Neuronal stem cell (in vitro differentiated cells): ENCODE results near the gene CKB.

ENCODE experiments used
- DNase-seq: peaks from one replicate; pipeline ENCODE4 v3.0.0-alpha.2; 2013; ENCODE audit warnings: low spot score
- H2AFZ ChIP-seq: one replicate; pipeline ENCODE4 v1.6.1; 2013; ENCODE audit warnings: mild to moderate bottlenecking, low read length, inconsistent platforms
- H2AK5ac ChIP-seq: 2 replicates; pipeline ENCODE4 v1.6.1; 2013; ENCODE audit warnings: low read depth, mild to moderate bottlenecking, inconsistent platforms, low read length, moderate library complexity, mixed read lengths
- H2BK120ac ChIP-seq: 2 replicates; pipeline ENCODE4 v1.6.1; 2013; ENCODE audit warnings: low read depth, mild to moderate bottlenecking, inconsistent platforms, low read length, moderate library complexity, mixed read lengths
- H2BK12ac ChIP-seq: one replicate; pipeline ENCODE4 v1.6.1; 2013; ENCODE audit warnings: low read length, inconsistent platforms
- H2BK15ac ChIP-seq: 2 replicates; pipeline ENCODE4 v1.6.1; 2013; ENCODE audit warnings: mild to moderate bottlenecking, low read length, inconsistent platforms, mixed read lengths
- H2BK5ac ChIP-seq: one replicate; pipeline ENCODE4 v1.6.1; 2013; ENCODE audit warnings: inconsistent platforms, mild to moderate bottlenecking, low read length, moderate library complexity
- H3K14ac ChIP-seq: one replicate; pipeline ENCODE4 v1.6.1; 2013; ENCODE audit warnings: low read length, inconsistent platforms
- H3K18ac ChIP-seq: 2 replicates; pipeline ENCODE4 v1.6.1; 2013; ENCODE audit warnings: low read length, inconsistent platforms
- H3K23ac ChIP-seq: 2 replicates; pipeline ENCODE4 v1.6.1; 2013; ENCODE audit warnings: low read depth, mild to moderate bottlenecking, mixed read lengths, low read length, inconsistent platforms; ENCODE audit not compliant: poor library complexity
- H3K27ac ChIP-seq: replicated peaks from 3 replicates; pipeline ENCODE4 v1.5.1; 2013; ENCODE audit warnings: low read length, inconsistent platforms
- H3K27me3 ChIP-seq, 3 experiments: 2 replicates each; pipeline ENCODE4 v1.6.1; 2013; ENCODE audit warnings: low read length in 3 of 3, mild to moderate bottlenecking in 2 of 3, inconsistent platforms in 1 of 3, low read depth in 1 of 3, mixed read lengths in 1 of 3, moderate library complexity in 1 of 3; ENCODE audit not compliant: control insufficient read depth in 3 of 3, insufficient read depth in 3 of 3
- H3K36me3 ChIP-seq, 2 donors: replicated peaks in 1 of 2; 2 replicates each; pipeline ENCODE4 v1.6.1; 2013; ENCODE audit warnings: low read length in 2 of 2; ENCODE audit not compliant: control insufficient read depth in 2 of 2, insufficient read depth in 2 of 2
- H3K4ac ChIP-seq: 2 replicates; pipeline ENCODE4 v1.6.1; 2013; ENCODE audit warnings: inconsistent platforms, mild to moderate bottlenecking, low read length, moderate library complexity
- H3K4me1 ChIP-seq, 2 donors: 1 replicate in 1 of 2; 2 replicates in 1 of 2; pipeline ENCODE4 v1.6.1; 2013; ENCODE audit warnings: low read length in 2 of 2, low read depth in 1 of 2; ENCODE audit not compliant: control insufficient read depth in 2 of 2, insufficient read depth in 1 of 2
- H3K4me2 ChIP-seq: one replicate; pipeline ENCODE4 v1.6.1; 2013; ENCODE audit warnings: mild to moderate bottlenecking, low read length, inconsistent platforms; ENCODE audit not compliant: insufficient read depth, poor library complexity, severe bottlenecking
- H3K4me3 ChIP-seq, 2 donors: 2 replicates each; pipeline ENCODE4 v1.5.1; 2013; ENCODE audit warnings: low read length in 2 of 2, mild to moderate bottlenecking in 2 of 2, inconsistent platforms in 1 of 2, moderate library complexity in 1 of 2
- H3K79me1 ChIP-seq: one replicate; pipeline ENCODE4 v1.6.1; 2013; ENCODE audit warnings: low read depth, mild to moderate bottlenecking, inconsistent platforms, low read length, moderate library complexity
- H3K9ac ChIP-seq: one replicate; pipeline ENCODE4 v1.6.1; 2013; ENCODE audit warnings: mild to moderate bottlenecking, low read depth, low read length, inconsistent platforms; ENCODE audit not compliant: poor library complexity
- H3K9me3 ChIP-seq, 2 donors: replicated peaks in 1 of 2; 2 replicates each; pipeline versions ENCODE3 to v1.6.1; 2013; ENCODE audit warnings: low read length in 2 of 2, mild to moderate bottlenecking in 2 of 2, inconsistent platforms in 1 of 2, low read depth in 1 of 2, mixed read lengths in 1 of 2, moderate library complexity in 1 of 2; ENCODE audit not compliant: control insufficient read depth in 2 of 2, insufficient read depth in 1 of 2
- H4K8ac ChIP-seq: one replicate; pipeline ENCODE4 v1.6.1; 2013; ENCODE audit warnings: low read depth, mild to moderate bottlenecking, inconsistent platforms, low read length, moderate library complexity
- H4K91ac ChIP-seq: one replicate; pipeline ENCODE4 v1.6.1; 2013; ENCODE audit warnings: low read length, low read depth, mild to moderate bottlenecking, inconsistent platforms; ENCODE audit not compliant: poor library complexity
- WGBS, 2 donors: extraction: QIAGEN DNeasy Blood & Tissue Kit; methylation state at CpG; one replicate each; pipeline ENCODE4 v1.1.7; 2013; ENCODE audit warnings: missing lambda C conversion rate in 2 of 2, mixed read lengths in 1 of 2; ENCODE audit not compliant: insufficient read length in 2 of 2, insufficient replicate concordance in 1 of 2; ENCODE audit errors: extremely low coverage in 2 of 2; 5-methylcytosine and 5-hydroxymethylcytosine counted together

Gene CKB

GRCh38 chr14:103510724-103511693, 11.6 kb downstream of the CKB start:
- peaks cover 0 to 5% of the 10 kb centered on the region in 2 donors for H3K4me1 ChIP-seq
- WGBS, 2 donors = no CpG with 5 or more reads among the region's 26 CpGs
- H2BK120ac ChIP-seq = no peak overlapping the region

DNA sequence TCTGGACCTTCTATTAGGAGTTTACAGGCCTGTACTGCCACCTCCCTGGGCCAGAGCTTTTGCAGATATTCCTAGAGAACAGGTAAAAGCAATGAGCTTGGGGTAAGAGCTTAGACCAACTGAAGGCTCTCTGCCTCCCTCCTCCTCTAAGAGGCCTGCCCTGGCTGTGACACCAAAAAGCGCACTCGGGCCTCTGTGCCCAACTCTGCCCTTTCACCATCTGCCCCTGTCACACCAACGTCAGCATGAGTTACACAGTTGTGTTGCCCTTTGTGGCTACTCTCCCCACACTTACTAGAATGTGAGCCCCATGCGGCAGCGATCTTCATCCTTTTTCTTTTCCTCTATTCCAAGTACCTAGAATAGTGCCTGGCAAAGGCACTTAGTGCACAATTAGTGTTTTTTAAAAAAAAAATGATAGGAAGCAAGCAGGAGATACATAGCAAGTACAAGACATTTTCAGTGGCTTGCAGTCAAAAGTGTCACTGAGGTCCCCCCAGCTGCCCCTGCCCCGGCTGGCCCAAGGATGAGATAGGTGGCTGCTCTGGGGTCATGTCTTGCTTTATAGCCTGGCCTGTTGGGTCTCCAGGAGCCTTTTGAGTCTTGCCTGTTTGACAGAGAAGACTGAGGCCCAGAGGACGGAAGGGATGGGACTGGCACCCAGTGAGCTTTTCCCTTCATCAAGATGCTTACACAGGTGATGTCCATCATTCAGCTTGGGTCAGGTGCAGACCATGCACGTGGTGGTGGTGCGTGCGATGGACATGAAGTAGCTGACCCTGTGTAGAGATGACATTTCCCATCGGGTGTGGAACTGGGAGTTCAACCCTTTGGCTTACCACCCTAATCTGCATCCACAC, 12.5 kb downstream of the CKB start:
- WGBS, 2 donors = no CpG with 5 or more reads among the region's 11 CpGs
- Histone ChIP-seq H3K79me1 (no peaks in the 10 kb centered on the region), H2BK12ac (no peak overlapping the region), H3K27ac (no peak overlapping the region), H3K14ac (no peak overlapping the region), H4K91ac (no peak overlapping the region), H2BK5ac (no peak overlapping the region), H2BK120ac (no peak overlapping the region), H3K23ac (no peak overlapping the region), H3K36me3 (peaks cover 16 to 72% of the 10 kb centered on the region in 2 donors), H3K18ac (no peak overlapping the region), H4K8ac (no peak overlapping the region), H2BK15ac (no peak overlapping the region), H3K4me2 (no peak overlapping the region), H3K4ac (no peak overlapping the region), H2AFZ (no peak overlapping the region), H2AK5ac (no peak overlapping the region), H3K27me3 (no peaks in the 10 kb centered on the region), H3K9ac (no peak overlapping the region), H3K4me3 (no peak overlapping the region), H3K9me3 (no peaks in the 10 kb centered on the region), H3K4me1 (peaks cover 0 to 5% of the 10 kb centered on the region in 2 donors)
- DNase-seq = no peak

More at GRCh38 chr14:103510724-103511693, 11.6 kb downstream of the CKB start:
- Histone ChIP-seq H4K91ac (no peak overlapping the region), H3K4me2 (no peak overlapping the region), H2BK15ac (no peak overlapping the region), H2BK5ac (no peak overlapping the region), H3K9ac (no peak overlapping the region), H3K9me3 (no peaks in the 10 kb centered on the region), H2AK5ac (no peak overlapping the region), H2AFZ (no peak overlapping the region), H3K4me3 (no peak overlapping the region), H3K79me1 (no peaks in the 10 kb centered on the region), H3K23ac (no peak overlapping the region), H3K27ac (no peak overlapping the region), H2BK12ac (no peak overlapping the region), H4K8ac (no peak overlapping the region), H3K18ac (no peak overlapping the region), H3K4ac (no peak overlapping the region), H3K14ac (no peak overlapping the region), H3K27me3 (no peaks in the 10 kb centered on the region), H3K36me3 (peaks cover 13 to 65% of the 10 kb centered on the region in 2 donors)
- DNase-seq = no peak

DNA sequence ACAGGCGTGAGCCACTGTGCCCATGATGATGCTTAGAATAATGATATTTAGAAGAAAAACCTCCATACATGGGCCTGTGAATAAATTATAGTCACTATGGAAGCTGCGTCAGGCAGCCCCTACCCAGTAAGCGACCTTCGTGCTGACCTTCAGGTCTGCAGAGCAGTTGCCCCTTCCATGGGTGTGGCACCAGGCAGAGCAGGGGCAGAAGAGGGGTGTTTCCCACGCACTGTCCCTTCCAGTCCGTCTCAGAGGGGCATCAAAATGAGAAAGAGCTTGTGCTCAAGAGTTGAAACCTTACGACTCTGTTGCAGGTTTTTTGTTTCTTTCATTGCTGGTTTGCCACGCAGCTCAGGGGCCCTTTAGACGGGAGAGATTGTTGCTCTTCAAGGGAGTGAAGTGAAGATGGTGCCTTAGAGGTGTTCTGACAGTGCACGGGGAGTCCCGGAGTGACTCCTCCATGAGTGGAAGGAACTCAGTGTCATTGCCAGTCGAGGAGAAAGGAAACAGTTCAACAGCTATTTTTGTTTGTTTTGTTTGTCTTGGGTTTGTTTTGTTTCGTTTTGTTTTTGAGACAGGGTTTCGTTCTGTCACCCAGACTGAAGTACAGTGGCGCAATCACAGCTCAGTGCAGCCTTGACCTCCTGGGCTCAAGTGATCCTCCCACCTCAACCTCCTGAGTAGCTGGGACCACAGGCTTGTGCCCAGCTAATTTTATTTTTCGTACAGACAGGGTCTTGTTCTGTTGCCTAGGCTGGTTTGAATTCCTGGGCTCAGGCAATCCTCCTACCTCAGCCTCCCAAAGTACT, 13.9 kb downstream of the CKB start:
- H2AK5ac ChIP-seq = no peak overlapping the region
- no peak overlapping the region for H3K4me3 ChIP-seq
- H3K9me3 ChIP-seq = no peaks in the 10 kb centered on the region
- H4K8ac ChIP-seq = no peak overlapping the region
- no peak overlapping the region for H3K27ac ChIP-seq
- H4K91ac ChIP-seq = no peak overlapping the region
- H3K23ac ChIP-seq = no peak overlapping the region
- DNase-seq = no peak
- H3K36me3 ChIP-seq = peaks cover 25 to 84% of the 10 kb centered on the region in 2 donors
- no CpG with 5 or more reads among the region's 16 CpGs for WGBS, 2 donors
- no peak overlapping the region for H2BK120ac ChIP-seq
- no peak overlapping the region for H3K9ac ChIP-seq
- H3K4me2 ChIP-seq = no peak overlapping the region
- no peak overlapping the region for H3K18ac ChIP-seq
- H2BK5ac ChIP-seq = no peak overlapping the region
- no peaks in the 10 kb centered on the region for H3K79me1 ChIP-seq
- no peak overlapping the region for H2AFZ ChIP-seq
- peaks cover 0 to 5% of the 10 kb centered on the region in 2 donors for H3K4me1 ChIP-seq
- H3K14ac ChIP-seq = no peak overlapping the region
- no peak overlapping the region for H2BK15ac ChIP-seq
- H3K4ac ChIP-seq = no peak overlapping the region
- H3K27me3 ChIP-seq = no peaks in the 10 kb centered on the region
- H2BK12ac ChIP-seq = no peak overlapping the region
